ENCODE results near the gene MTOR. TPM values are rescaled to one million over a fixed set of nuclear protein-coding genes. Genes with fewer than 3 reads are reported as not detected.

The MTOR gene
- total RNA-seq, 1 experiment from 2014 or later: 36.4 TPM

DNA sequence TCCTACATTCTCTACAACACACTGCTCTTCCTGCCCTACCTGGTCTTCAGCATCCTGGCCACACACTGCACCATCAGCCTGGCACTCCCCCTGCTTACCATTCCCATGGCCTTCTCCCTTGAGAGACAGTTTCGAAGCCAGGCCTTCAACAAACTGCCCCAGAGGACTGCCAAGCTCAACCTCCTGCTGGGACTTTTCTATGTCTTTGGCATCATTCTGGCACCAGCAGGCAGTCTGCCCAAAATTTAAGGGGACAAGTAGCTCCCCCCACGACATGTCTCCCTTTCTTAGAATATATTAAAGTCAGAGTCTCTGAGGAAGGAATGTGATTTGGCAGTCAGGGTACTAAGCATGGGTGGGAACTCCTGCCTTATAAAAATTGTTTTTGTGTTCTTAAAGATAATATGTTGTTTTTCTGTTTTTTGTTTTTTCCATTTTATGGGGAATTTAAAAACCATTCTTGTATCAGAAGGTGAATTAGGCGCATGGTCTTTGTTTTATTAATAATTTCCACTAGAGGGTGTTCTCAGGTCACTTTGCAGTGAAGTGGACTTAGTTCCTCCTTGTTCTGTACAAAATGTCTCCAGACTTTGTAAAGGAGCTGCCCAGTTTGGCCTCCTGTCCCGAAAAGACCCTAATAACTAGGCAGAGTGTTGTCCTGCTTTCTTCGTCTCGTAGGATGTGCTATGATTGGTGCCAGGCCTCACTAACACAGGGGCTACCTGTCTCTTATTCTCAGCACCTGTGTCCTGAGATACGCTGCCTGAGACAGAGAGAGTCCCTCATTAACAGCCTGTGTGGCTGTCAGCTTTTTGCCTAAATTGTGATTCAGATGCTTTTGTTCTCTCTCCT lies 23.8 kb upstream of the MTOR start:
- Histone ChIP-seq H3K9me3 (ENCODE audit: low read length) (no peaks in the 10 kb centered on the region), H3K79me2 (ENCODE audit: low read length) (peaks cover 28% of the 10 kb centered on the region), H2AFZ (ENCODE audit: low read length) (no peak overlapping the region), H3K4me3 (ENCODE audit: low read length) (no peak overlapping the region), H3K27me3 (ENCODE audit: low read length) (no peaks in the 10 kb centered on the region), H3K4me2 (ENCODE audit: low read depth, low read length, poor library complexity, severe bottlenecking) (no peak overlapping the region), H3K4me1 (ENCODE audit: low read length) (peaks cover 1% of the 10 kb centered on the region; the same call in 1 of the 2 replicates), H3K36me3 (ENCODE audit: insufficient read depth, low read length) (peaks cover 27% of the 10 kb centered on the region), H4K20me1 (ENCODE audit: insufficient read depth, low read depth, low read length) (no peaks in the 10 kb centered on the region), H3K9ac (ENCODE audit: low read length) (no peak overlapping the region), H3K9me2 (replicated peaks; ENCODE audit: insufficient read depth, low read length) (no peaks in the 10 kb centered on the region), H3K27ac (ENCODE audit: low read length) (no peak overlapping the region)
- DNase-seq: peak; percentile 56

DNA sequence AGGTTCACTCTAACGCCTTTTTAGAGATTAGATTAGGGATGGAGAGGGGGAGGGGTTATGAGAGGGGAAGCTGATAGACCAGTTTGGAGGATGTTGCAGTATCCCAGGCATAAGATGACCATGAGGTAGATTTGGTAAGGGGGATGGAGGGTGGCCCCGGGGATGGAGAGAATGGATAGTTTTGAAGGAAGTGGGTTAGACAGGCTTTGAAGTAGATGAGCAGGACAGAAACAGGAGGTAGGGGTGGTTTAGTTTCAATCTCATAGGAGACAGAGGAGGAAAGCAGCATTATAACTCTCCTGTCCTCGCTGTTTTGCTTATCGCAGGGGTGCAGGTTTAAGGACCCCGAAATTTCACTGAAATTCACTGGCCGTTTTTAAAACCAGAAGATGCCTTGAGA lies 22.4 kb upstream of the MTOR start:
- Histone ChIP-seq H3K9ac (ENCODE audit: low read length) (no peak overlapping the region), H4K20me1 (ENCODE audit: insufficient read depth, low read depth, low read length) (no peaks in the 10 kb centered on the region), H3K9me2 (replicated peaks; ENCODE audit: insufficient read depth, low read length) (no peaks in the 10 kb centered on the region), H3K79me2 (ENCODE audit: low read length) (peaks cover 39% of the 10 kb centered on the region), H3K4me2 (ENCODE audit: low read depth, low read length, poor library complexity, severe bottlenecking) (no peak overlapping the region), H3K27ac (ENCODE audit: low read length) (no peak overlapping the region), H3K4me1 (ENCODE audit: low read length) (peaks cover 12% of the 10 kb centered on the region; the same call in 1 of the 2 replicates), H2AFZ (ENCODE audit: low read length) (no peak overlapping the region), H3K9me3 (ENCODE audit: low read length) (no peaks in the 10 kb centered on the region), H3K4me3 (ENCODE audit: low read length) (no peak overlapping the region), H3K27me3 (ENCODE audit: low read length) (no peaks in the 10 kb centered on the region), H3K36me3 (ENCODE audit: insufficient read depth, low read length) (peaks cover 27% of the 10 kb centered on the region)
- DNase-seq: no peak

DNA sequence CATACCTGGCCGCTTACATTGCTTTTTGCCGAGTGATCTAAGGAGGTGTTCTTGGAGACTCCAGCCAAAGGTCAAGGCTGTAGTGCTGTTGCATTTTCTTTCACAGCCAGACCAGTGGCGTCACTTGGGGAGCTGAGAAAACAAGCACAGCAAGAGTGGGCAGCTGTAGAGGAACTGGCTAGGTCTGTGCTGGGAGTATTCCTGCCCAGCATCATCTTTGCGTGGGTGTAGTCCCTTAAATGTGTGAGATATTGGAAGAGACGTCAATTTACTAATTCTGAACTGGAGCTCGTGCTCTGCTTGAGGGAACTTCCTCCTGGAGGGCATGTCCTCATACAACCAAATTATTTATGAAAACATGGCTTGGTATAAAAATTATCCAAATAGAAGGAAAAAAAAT lies 20.8 kb upstream of the MTOR start:
- peaks cover 44% of the 10 kb centered on the region for H3K79me2 ChIP-seq (ENCODE audit: low read length)
- H3K27ac ChIP-seq (ENCODE audit: low read length): no peak overlapping the region
- H4K20me1 ChIP-seq (ENCODE audit: insufficient read depth, low read depth, low read length): no peaks in the 10 kb centered on the region
- H3K9ac ChIP-seq (ENCODE audit: low read length): no peak overlapping the region
- H3K9me2 ChIP-seq (replicated peaks; ENCODE audit: insufficient read depth, low read length): no peaks in the 10 kb centered on the region
- no peak overlapping the region for H3K4me3 ChIP-seq (ENCODE audit: low read length)
- no peak overlapping the region for H2AFZ ChIP-seq (ENCODE audit: low read length)
- no peaks in the 10 kb centered on the region for H3K27me3 ChIP-seq (ENCODE audit: low read length)
- H3K9me3 ChIP-seq (ENCODE audit: low read length): no peaks in the 10 kb centered on the region
- peaks cover 29% of the 10 kb centered on the region for H3K36me3 ChIP-seq (ENCODE audit: insufficient read depth, low read length)
- no peak overlapping the region for H3K4me2 ChIP-seq (ENCODE audit: low read depth, low read length, poor library complexity, severe bottlenecking)
- H3K4me1 ChIP-seq (ENCODE audit: low read length): peaks cover 12% of the 10 kb centered on the region; the same call in 1 of the 2 replicates
- DNase-seq: peak; percentile 16

DNA sequence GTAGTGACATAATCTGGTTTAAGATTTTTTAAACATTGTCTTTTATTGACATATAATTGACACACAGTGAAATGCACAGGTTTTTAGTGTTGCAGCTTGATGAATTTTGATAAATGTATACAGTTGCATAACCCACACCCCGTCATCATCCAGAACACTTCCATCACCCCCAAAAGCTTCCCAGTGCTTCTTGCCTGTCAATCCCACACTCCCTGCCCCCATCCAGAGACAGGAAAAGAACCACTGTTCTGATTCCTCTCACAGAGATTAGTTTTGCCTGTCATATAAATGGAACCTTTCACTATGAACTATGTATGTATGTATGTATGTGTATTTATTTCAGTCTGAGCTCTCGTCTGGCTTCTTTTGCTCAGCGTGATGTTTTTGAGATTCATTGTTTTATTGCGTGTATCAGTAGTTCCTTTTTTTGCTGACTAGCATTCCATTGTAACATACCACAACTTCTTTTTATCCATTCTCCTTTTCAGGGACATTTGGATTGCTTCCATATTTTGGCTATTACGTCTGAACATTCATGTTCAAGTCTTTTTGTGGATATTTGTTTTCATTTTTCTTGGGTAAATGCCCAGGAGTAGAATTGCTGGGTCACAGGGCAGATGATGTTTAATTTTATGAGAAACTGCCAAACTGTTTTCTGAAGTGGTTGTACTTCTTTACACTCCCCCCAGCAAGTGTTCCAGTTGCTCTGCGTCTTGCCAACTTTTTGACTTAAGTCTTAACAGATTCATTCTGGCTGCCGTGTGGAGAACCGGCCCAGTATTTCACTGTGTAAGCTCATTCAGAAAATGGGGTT lies 19.4 kb upstream of the MTOR start:
- Histone ChIP-seq H3K9ac (ENCODE audit: low read length) (no peak overlapping the region), H3K4me1 (ENCODE audit: low read length) (peaks cover 12% of the 10 kb centered on the region; the same call in 1 of the 2 replicates), H2AFZ (ENCODE audit: low read length) (no peak overlapping the region), H4K20me1 (ENCODE audit: insufficient read depth, low read depth, low read length) (no peaks in the 10 kb centered on the region), H3K36me3 (ENCODE audit: insufficient read depth, low read length) (peaks cover 24% of the 10 kb centered on the region), H3K9me3 (ENCODE audit: low read length) (no peaks in the 10 kb centered on the region), H3K27ac (ENCODE audit: low read length) (peak overlapping the region; percentile 35; the same call in 1 of the 2 replicates), H3K4me3 (ENCODE audit: low read length) (no peak overlapping the region), H3K79me2 (ENCODE audit: low read length) (peaks cover 56% of the 10 kb centered on the region), H3K4me2 (ENCODE audit: low read depth, low read length, poor library complexity, severe bottlenecking) (no peak overlapping the region), H3K9me2 (replicated peaks; ENCODE audit: insufficient read depth, low read length) (no peaks in the 10 kb centered on the region), H3K27me3 (ENCODE audit: low read length) (no peaks in the 10 kb centered on the region)
- no peak for DNase-seq

DNA sequence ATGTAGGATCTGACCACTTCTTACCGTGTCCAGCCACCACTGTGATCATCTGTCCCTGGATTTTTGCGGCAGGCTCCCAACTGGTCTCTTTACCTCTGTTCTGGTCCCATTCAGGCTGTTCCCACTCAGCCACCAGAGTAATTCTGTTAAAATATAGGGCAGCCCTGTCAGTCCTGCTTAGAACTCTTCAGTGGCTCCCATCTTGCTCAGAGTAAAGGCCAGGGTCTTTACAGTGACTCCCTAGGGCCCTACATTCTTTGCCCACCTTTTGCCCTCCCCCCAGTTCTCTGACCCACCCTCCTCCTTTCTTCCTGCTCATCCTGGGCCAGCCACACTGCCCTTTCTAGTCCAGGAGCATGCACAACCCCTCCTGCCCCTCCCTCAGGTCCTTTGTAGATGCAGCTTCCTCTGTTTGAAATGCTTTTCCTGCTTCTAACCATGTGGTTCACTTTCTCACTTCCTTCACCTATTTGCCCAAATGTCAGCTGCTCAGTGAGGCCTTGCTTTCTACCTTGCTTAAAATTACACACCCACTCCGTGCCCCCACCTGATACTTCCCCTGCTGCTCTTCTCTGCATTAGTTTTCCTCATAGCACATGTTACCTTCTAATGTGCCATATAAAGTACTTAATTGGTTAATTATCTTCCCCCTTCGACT lies 18.5 kb upstream of the MTOR start:
- no peak overlapping the region for H3K4me2 ChIP-seq (ENCODE audit: low read depth, low read length, poor library complexity, severe bottlenecking)
- H3K79me2 ChIP-seq (ENCODE audit: low read length): peaks cover 63% of the 10 kb centered on the region
- peak overlapping the region; percentile 35; the same call in 1 of the 2 replicates for H3K27ac ChIP-seq (ENCODE audit: low read length)
- no peaks in the 10 kb centered on the region for H3K9me2 ChIP-seq (replicated peaks; ENCODE audit: insufficient read depth, low read length)
- no peak for DNase-seq
- H3K9ac ChIP-seq (ENCODE audit: low read length): no peak overlapping the region
- no peaks in the 10 kb centered on the region for H3K27me3 ChIP-seq (ENCODE audit: low read length)
- H3K4me1 ChIP-seq (ENCODE audit: low read length): peaks cover 15% of the 10 kb centered on the region
- no peak overlapping the region for H2AFZ ChIP-seq (ENCODE audit: low read length)
- no peaks in the 10 kb centered on the region for H3K9me3 ChIP-seq (ENCODE audit: low read length)
- no peaks in the 10 kb centered on the region for H4K20me1 ChIP-seq (ENCODE audit: insufficient read depth, low read depth, low read length)
- H3K4me3 ChIP-seq (ENCODE audit: low read length): no peak overlapping the region
- peaks cover 22% of the 10 kb centered on the region for H3K36me3 ChIP-seq (ENCODE audit: insufficient read depth, low read length)

DNA sequence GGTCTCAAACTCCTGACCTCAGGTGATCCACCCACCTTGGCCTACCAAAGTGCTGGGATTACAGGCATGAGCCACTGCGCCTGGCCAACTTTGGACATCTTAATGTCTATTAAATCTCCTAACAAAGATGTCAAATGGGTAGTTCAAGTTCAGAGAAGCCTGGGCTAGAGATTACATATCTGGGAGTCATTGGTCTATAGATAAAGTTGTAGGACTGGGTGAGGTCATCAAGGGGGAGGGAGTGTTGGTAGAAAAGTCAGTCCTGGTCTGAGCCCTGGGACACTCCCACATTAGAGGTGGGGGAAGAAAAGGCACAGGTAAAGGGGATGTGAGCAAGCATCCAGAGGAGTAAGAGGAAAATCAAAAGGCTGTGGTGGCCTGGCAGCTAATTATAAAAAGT lies 17.3 kb upstream of the MTOR start:
- H2AFZ ChIP-seq (ENCODE audit: low read length): no peak overlapping the region
- no peaks in the 10 kb centered on the region for H4K20me1 ChIP-seq (ENCODE audit: insufficient read depth, low read depth, low read length)
- peaks cover 27% of the 10 kb centered on the region for H3K4me1 ChIP-seq (ENCODE audit: low read length)
- H3K4me3 ChIP-seq (ENCODE audit: low read length): no peak overlapping the region
- no peaks in the 10 kb centered on the region for H3K9me2 ChIP-seq (replicated peaks; ENCODE audit: insufficient read depth, low read length)
- no peaks in the 10 kb centered on the region for H3K27me3 ChIP-seq (ENCODE audit: low read length)
- H3K79me2 ChIP-seq (ENCODE audit: low read length): peaks cover 73% of the 10 kb centered on the region
- H3K9me3 ChIP-seq (ENCODE audit: low read length): no peaks in the 10 kb centered on the region
- DNase-seq: no peak
- H3K27ac ChIP-seq (ENCODE audit: low read length): no peak overlapping the region
- no peak overlapping the region for H3K9ac ChIP-seq (ENCODE audit: low read length)
- peaks cover 22% of the 10 kb centered on the region for H3K36me3 ChIP-seq (ENCODE audit: insufficient read depth, low read length)
- H3K4me2 ChIP-seq (ENCODE audit: low read depth, low read length, poor library complexity, severe bottlenecking): no peak overlapping the region

DNA sequence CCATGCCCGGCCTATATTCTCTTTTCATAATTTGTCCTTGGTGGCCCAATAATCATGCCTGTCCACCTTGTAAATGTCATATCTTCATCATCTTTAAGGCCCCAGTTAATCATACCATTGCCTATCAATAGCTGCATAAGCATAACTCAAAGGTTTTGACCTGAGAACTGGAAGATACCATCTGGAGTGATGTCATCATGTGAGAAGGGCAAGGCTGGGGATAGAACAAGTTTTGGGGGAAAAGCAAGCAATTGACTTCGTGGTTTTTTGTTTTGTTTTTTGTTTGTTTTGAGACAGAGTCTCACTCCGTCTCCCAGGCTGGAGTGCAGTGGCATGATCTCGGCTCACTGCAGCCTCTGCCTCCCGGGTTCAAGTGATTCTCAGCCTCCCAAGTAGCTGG lies 16.8 kb upstream of the MTOR start:
- Histone ChIP-seq H3K79me2 (ENCODE audit: low read length) (peaks cover 78% of the 10 kb centered on the region), H4K20me1 (ENCODE audit: insufficient read depth, low read depth, low read length) (no peaks in the 10 kb centered on the region), H3K4me3 (ENCODE audit: low read length) (no peak overlapping the region), H3K36me3 (ENCODE audit: insufficient read depth, low read length) (peaks cover 22% of the 10 kb centered on the region), H3K9me2 (replicated peaks; ENCODE audit: insufficient read depth, low read length) (no peaks in the 10 kb centered on the region), H3K27me3 (ENCODE audit: low read length) (no peaks in the 10 kb centered on the region), H3K4me1 (ENCODE audit: low read length) (peaks cover 32% of the 10 kb centered on the region), H3K9me3 (ENCODE audit: low read length) (no peaks in the 10 kb centered on the region), H2AFZ (ENCODE audit: low read length) (no peak overlapping the region), H3K4me2 (ENCODE audit: low read depth, low read length, poor library complexity, severe bottlenecking) (no peak overlapping the region), H3K27ac (ENCODE audit: low read length) (no peak overlapping the region), H3K9ac (ENCODE audit: low read length) (no peak overlapping the region)
- no peak for DNase-seq

All from Karpas-422 (cell line).